Activated CD8-positive, alpha-beta memory T cell treated with anti-CD3 and anti-CD28 coated beads for 48 hours (primary cell): ENCODE results near the gene ZDHHC11.
"Not testable (repeated sequence)": the region's sequence is repeated elsewhere in the genome, so short reads cannot be mapped to it uniquely, and the experiment has no call there.

Experiments
- DNase-seq, 3 experiments: peaks; one replicate each; pipeline ENCODE4 v3.0.0-alpha.2; 2020; ENCODE audit warnings: low read depth in 2 of 3, low spot score in 2 of 3

Gene ZDHHC11

GRCh38 chr5:763397-763796 lies 87.4 kb downstream of the ZDHHC11 start:
- DNase-seq, result no peak

- DNase-seq, result not testable (repeated sequence)
These were observed 87.8 kb downstream of the ZDHHC11 start for GRCh38 chr5:762996-763395.

GRCh38 chr5:761854-762710 lies 88.7 kb downstream of the ZDHHC11 start:
- no peak for DNase-seq

- no peak for DNase-seq
These were observed 89.6 kb downstream of the ZDHHC11 start for GRCh38 chr5:761059-761771.

GRCh38 chr5:760363-761058 lies 90.3 kb downstream of the ZDHHC11 start:
- no peak for DNase-seq

- DNase-seq, result no peak
These were observed 90.9 kb downstream of the ZDHHC11 start for GRCh38 chr5:759781-760362.

GRCh38 chr5:759111-759751 lies 91.6 kb downstream of the ZDHHC11 start:
- no peak for DNase-seq

GRCh38 chr5:758698-759053 lies 92.1 kb downstream of the ZDHHC11 start:
- DNase-seq, result no peak

DNA sequence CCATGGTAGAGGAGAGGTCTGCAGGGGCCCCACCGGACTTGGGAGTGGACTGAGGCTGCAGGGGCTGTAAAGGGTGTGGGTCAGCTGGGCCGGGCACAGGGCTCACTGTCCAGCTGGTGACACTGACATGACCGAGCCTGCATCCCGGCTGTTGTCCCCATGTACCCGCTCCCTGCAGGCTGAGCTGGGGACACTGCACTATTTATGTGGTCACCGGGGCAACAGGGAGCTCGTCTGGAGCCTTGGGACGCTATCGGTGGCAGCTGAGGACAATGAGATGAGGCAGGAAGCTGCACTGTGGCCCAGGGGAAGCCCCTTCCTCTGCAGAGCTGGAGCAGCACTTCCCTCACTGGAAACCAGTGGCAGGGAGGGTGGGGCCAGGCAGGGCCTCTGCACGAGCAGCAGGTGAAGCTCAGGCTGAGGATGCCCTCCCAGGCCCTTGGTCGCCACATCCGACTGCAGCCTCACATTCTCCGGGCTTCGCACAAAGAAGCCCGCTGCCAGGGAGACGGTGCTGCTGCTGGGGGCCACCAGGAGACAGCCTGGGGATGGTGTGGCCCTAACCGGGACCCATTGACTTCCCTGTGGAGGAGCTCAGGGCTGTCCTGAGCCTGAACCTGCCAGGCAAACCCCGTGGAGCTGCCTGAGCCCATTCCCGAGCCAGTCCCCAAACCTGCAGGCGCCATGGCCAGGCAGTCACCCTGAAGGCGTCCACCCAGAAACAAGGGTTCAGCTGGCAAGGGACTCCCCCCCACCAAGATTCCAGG lies 92.7 kb downstream of the ZDHHC11 start:
- no peak for DNase-seq

- no peak for DNase-seq
These were observed 93.3 kb downstream of the ZDHHC11 start for GRCh38 chr5:757346-757930.

DNA sequence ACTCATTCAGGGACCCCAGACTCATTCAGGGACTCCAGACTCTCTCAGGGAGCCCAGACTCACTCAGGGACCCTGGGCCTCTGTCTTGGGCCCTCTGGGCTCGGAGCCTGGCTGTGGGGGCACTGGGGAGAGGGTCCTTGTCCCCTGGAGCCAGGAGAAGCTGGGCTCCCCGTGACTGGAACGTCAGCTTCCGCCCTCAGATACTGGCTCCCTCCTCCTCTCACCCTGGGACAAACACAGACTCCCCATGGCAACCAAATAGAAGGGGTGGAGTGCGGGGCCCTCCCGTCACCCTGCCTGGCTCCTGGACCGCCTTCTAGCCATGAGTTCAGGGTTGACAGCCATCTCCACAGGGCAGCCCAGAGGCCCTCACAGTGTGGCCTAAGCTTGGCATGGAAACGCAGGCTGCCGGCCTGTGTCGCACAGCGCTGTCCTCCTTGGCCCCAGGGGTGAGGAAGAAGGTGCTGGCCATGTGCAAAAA lies 93.9 kb downstream of the ZDHHC11 start:
- no peak for DNase-seq

DNA sequence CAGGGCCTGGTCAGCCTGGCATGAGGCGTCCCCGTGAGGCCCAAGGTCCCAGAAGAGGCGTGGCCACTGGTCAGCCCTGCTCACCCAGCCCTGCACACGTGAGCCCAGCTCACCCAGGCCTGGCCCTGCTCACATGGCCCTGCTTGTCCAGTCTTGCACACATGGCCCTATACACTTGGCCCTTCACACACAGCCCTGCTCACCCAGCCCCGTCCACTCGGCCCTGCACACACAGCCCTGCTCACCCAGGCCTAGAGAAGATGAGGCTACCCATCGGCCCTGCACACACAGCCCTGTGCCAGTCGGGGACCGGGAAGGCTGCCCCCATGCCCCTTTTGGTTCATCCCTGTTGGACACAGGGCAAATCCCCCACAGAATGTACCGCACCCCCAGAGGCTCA lies 94.6 kb downstream of the ZDHHC11 start:
- DNase-seq, result no peak

DNA sequence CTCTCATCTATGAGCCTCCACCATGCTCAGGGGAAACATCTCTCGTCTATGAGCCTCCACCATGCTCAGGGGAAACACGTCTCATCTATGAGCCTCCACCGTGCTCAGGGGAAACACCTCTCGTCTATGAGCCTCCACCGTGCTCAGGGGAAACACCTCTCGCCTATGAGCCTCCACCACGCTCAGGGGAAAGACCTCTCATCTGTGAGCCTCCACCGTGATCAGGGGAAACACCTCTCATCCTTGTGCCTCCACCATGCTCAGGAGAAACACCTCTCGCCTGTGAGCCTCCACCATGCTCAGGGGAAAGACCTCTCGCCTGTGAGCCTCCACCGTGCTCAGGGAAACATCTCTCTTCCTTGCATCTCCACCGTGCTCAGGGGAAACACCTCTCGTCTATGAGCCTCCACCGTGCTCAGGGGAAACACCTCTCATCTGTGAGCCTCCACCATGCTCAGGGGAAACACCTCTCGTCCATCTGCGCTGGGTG lies 96.6 kb downstream of the ZDHHC11 start:
- not testable (repeated sequence) for DNase-seq

DNA sequence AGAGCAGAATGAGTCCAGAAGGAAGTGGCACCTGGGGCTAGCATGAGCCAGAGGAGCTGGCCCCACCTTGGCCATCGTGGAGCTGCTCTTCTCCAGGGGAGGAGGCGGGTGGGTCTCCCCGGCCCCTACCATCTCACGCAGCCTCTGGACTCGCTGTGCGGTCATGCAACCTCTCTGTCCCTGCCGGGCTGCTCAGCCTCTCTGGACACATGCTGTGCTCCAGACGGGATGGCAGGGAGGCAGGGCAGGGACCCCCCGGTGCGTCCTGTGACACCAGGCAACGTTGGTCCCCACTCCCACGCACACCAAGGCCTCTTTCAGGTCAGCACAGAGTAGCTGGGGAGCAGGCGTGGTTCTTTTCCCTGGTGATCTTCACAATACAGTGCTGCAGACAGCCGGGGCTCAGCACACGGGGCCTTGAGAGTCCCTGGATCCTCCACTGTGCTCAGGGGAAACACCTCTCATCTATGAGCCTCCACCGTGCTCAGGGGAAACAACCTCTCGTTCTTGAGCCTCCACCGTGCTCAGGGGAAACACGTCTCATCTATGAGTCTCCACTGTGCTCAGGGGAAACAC lies 97.1 kb downstream of the ZDHHC11 start:
- not testable (repeated sequence) for DNase-seq

DNA sequence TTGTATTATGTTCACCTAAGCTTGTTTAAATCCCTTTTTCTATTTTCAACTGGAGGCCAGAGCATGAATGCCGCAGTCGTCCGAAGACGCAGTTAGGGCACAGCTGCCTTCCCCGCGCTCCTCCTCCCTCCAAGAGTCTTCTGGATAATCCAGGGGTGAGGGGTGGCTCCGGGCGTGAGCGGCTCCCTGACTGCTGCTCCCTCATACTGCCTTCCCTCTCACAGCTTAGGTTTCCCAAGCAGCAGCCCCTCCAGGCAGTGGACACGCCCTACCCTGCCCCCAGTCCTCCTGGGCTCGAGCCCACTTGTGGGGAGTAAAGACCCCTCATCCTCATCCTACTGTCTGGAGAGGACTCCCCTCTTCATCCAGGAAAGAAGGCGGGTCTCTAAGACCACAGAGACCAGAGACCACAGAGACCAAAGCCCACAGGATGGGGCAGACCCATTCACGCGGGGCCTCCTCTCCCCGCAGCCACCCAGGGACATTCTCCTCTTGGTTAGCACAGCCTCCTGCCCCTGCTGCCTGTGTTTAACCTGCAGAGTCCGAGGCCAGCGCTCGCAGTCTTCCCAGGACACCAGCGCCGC lies 98.2 kb downstream of the ZDHHC11 start:
- not testable (repeated sequence) for DNase-seq

DNA sequence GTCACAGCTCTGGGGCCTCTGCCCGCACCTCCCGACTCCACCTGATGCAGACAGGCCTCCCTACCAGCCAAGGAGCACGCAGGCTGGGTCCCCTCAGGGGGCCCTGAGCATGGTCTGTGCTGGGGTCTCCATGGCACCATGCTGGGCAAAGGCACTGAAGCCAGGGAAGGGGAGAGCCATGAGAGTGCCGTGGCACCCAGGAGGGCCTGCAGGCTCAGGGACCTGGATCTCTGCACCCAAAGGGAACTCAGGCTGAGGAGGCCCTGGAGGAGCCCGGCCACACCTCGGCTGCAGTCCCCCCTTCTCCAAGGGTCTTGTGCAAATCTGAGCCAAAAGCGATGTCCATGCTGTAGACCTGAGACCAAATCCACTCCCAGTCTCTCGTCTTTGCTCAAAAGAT lies 98.8 kb downstream of the ZDHHC11 start:
- not testable (repeated sequence) for DNase-seq

GRCh38 chr5:751496-751895 lies 99.3 kb downstream of the ZDHHC11 start:
- DNase-seq, result no peak

GRCh38 chr5:750226-750625 lies 100.6 kb downstream of the ZDHHC11 start:
- not testable (repeated sequence) for DNase-seq
